Esophagus squamous epithelium (tissue), 5 donors: ENCODE results near the gene SCAF1. TPM values are rescaled to one million over a fixed set of nuclear protein-coding genes. Genes with fewer than 3 reads are reported as not detected.

Experiments
- DNase-seq: peaks from one replicate; lab custom pipeline; 2025; lab: John Stamatoyannopoulos, UW
- H3K27ac ChIP-seq, 4 donors: fragments of 200-600 bp; sonication (generic); one replicate each; pipeline ENCODE4 v1.5.1; 2016 to 2019; ENCODE audit warnings: mild to moderate bottlenecking in 1 of 4
- H3K27me3 ChIP-seq, 4 donors: fragments of 200-600 bp; sonication (generic); 1 replicate in 3 of 4; 2 replicates in 1 of 4; pipeline versions ENCODE4 v1.5.1 to v1.6.0; 2017 to 2021; ENCODE audit warnings: antibody characterized with exemption in 1 of 4
- H3K36me3 ChIP-seq, 3 donors: fragments of 200-600 bp; sonication (generic); one replicate each; pipeline ENCODE4 v1.5.1; 2016 to 2019
- H3K4me1 ChIP-seq, 3 donors: fragments of 200-600 bp; sonication (generic); one replicate each; pipeline ENCODE4 v1.5.1; 2017 to 2019
- H3K4me3 ChIP-seq, 4 donors: fragments of 200-600 bp; sonication (generic); 1 replicate in 3 of 4; 2 replicates in 1 of 4; pipeline ENCODE4 v1.5.1; 2016 to 2019; ENCODE audit warnings: mild to moderate bottlenecking in 2 of 4, moderate library complexity in 1 of 4
- H3K9me3 ChIP-seq, 3 donors: fragments of 200-600 bp; sonication (generic); one replicate each; pipeline ENCODE4 v1.5.1; 2016 to 2019
- CTCF ChIP-seq, 6 experiments: fragments of 450-650 bp in 4 of 6; fragments of 200-600 bp in 2 of 6; sonication (generic) in 2 of 6; IDR thresholded peaks; one replicate each; pipeline ENCODE4 v1.5.1; 2016 to 2019; ENCODE audit warnings: antibody characterized with exemption in 6 of 6, mild to moderate bottlenecking in 4 of 6, moderate library complexity in 4 of 6
- POLR2A ChIP-seq, 4 donors: fragments of 450-650 bp; IDR thresholded peaks; one replicate each; pipeline ENCODE4 v1.6.1; 2017; ENCODE audit warnings: antibody characterized with exemption in 4 of 4, mild to moderate bottlenecking in 4 of 4, moderate library complexity in 3 of 4
- WGBS, 2 donors: methylation state at CpG; one replicate each; pipeline ENCODE4 v1.1.5; 2018; 5-methylcytosine and 5-hydroxymethylcytosine counted together
- intact Hi-C: fragments of 100-400 bp; cut with DNase I; formaldehyde crosslinking; loops from one replicate; pipeline ENCODE4 v1.15.0; 2022
- total RNA-seq, 4 donors: library from RNA; depleted of rRNA; stranded (reverse); fragments of >200 nt; gene quantifications; one replicate each; pipeline ENCODE4 v1.1.0, GENCODE V29; 2016
- donor health status: DM: yes; HTN: yes; CAD: no.

Gene SCAF1
- total RNA-seq, 4 donors from 2014 or later: 11.0 to 24.8 (median 15.2) TPM

- Histone ChIP-seq H3K4me1 (peaks cover 19 to 50% (median 19%) of the 10 kb centered on the region in 3 donors), H3K36me3 (peaks cover under 1 to 24% (median 6%) of the 10 kb centered on the region in 3 donors), H3K27me3 (no peaks in the 10 kb centered on the region), H3K4me3 (no peak overlapping the region), H3K27ac (no peak overlapping the region), H3K9me3 (no peaks in the 10 kb centered on the region)
- TF ChIP-seq CTCF (IDR thresholded peaks at IDR 0.05) (no peak), POLR2A (IDR thresholded peaks at IDR 0.05) (no peak)
- WGBS, 2 donors: 67 to 82% methylated on average over 2 of the region's 2 CpGs
- intact Hi-C loops: no loop called here
- no peak for DNase-seq
Observed at GRCh38 chr19:49667473-49667872, 25.5 kb downstream of the SCAF1 start.

GRCh38 chr19:49669516-49669915, 27.5 kb downstream of the SCAF1 start:
- WGBS, 2 donors: 88 to 91% methylated on average over 3 of the region's 3 CpGs
- Histone ChIP-seq H3K9me3 (no peaks in the 10 kb centered on the region), H3K36me3 (peaks cover 0 to 17% (median 0%) of the 10 kb centered on the region in 3 donors), H3K4me1 (peaks cover 10 to 31% (median 11%) of the 10 kb centered on the region in 3 donors), H3K4me3 (no peak overlapping the region), H3K27ac (no peak overlapping the region), H3K27me3 (no peaks in the 10 kb centered on the region)
- intact Hi-C loops: no loop called here
- TF ChIP-seq POLR2A (IDR thresholded peaks at IDR 0.05) (no peak), CTCF (IDR thresholded peaks at IDR 0.05) (no peak)
- DNase-seq: no peak

GRCh38 chr19:49672131-49672919, 30.3 kb downstream of the SCAF1 start:
- H3K4me1 ChIP-seq: peaks cover 4 to 22% (median 10%) of the 10 kb centered on the region in 3 donors
- H3K9me3 ChIP-seq: no peaks in the 10 kb centered on the region
- no peak for DNase-seq
- H3K4me3 ChIP-seq: peak overlapping the region in 1 of 4 donors; percentile 48
- peak overlapping the region in 2 of 4 donors; percentile 34 to 55 for H3K27ac ChIP-seq
- no peaks in the 10 kb centered on the region for H3K27me3 ChIP-seq
- 35 to 38% methylated on average over 13 to 15 of the region's 28 CpGs for WGBS, 2 donors
- intact Hi-C loops: loop anchor here (10.0 kb wide), 1 partner anchor 98 kb away; no protein-coding TSS in a partner anchor
- peaks cover 0 to 17% (median 0%) of the 10 kb centered on the region in 3 donors for H3K36me3 ChIP-seq
- peak; percentile 75 to 91 (median 82) for TF ChIP-seq CTCF (IDR thresholded peaks at IDR 0.05)
- no peak for TF ChIP-seq POLR2A (IDR thresholded peaks at IDR 0.05)

- H3K36me3 ChIP-seq: peaks cover 0 to 6% (median under 1%) of the 10 kb centered on the region in 3 donors
- intact Hi-C loops: loop anchor here (10.0 kb wide), 1 partner anchor 101 kb away; no protein-coding TSS in a partner anchor
- DNase-seq: no peak
- TF ChIP-seq CTCF (IDR thresholded peaks at IDR 0.05): no peak
- TF ChIP-seq POLR2A (IDR thresholded peaks at IDR 0.05): peak in 1 of 4 donors; percentile 63
- H3K27ac ChIP-seq: peak overlapping the region; percentile 87 to 96 (median 90)
- peak overlapping the region; percentile 15 to 64 (median 40) for H3K4me3 ChIP-seq
- WGBS, 2 donors: 3 to 4% methylated on average over 20 to 23 of the region's 27 CpGs
- no peaks in the 10 kb centered on the region for H3K27me3 ChIP-seq
- no peaks in the 10 kb centered on the region for H3K9me3 ChIP-seq
- H3K4me1 ChIP-seq: peaks cover 29 to 60% (median 40%) of the 10 kb centered on the region in 3 donors
Observed at GRCh38 chr19:49676136-49676783, 34.3 kb downstream of the SCAF1 start.
